ENCODE data around the gene RPS5.

The RPS5 gene

DNA sequence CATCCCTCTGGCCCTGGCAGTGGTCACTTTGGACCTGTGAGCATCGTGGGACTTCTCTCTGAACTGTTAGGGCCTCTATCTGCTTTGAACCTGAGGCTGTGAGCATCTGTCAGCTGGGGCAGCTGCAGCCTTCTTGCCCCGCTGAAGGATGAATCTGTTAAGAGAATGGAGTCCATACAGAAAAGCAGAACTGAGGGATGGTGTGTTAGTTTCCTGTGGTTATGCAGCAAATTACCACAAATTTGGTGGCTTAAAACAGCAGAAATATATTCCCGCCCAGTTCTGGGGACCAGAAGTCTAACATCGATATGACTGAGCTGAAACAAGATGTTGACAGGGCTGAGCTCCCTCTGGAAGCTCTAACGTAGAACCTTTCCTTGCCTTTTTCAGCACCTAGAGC is 22.9 kb upstream of the RPS5 start:
- H3K23ac ChIP-seq (ENCODE audit: low read length): no peak overlapping the region
- H3K36me3 ChIP-seq (ENCODE audit: control insufficient read depth in 1 of 2, insufficient read depth in 2 of 2, low read length in 2 of 2): peaks cover 7 to 8% of the 10 kb centered on the region in 2 experiments
- no peak overlapping the region for H3K4me3 ChIP-seq (ENCODE audit: low read depth, low read length)
- no peak overlapping the region for H2AK5ac ChIP-seq (ENCODE audit: low read length)
- peaks cover 3 to 4% of the 10 kb centered on the region in 2 experiments for H3K4me1 ChIP-seq (ENCODE audit: control insufficient read depth in 1 of 2, insufficient read depth in 2 of 2, low read length in 2 of 2)
- H3K4me2 ChIP-seq (ENCODE audit: low read length): no peak overlapping the region
- H3K9me3 ChIP-seq (ENCODE audit: insufficient read depth, low read depth, low read length): no peaks in the 10 kb centered on the region
- H3K14ac ChIP-seq (ENCODE audit: low read length): no peak overlapping the region
- H3K18ac ChIP-seq (ENCODE audit: low read length): no peak overlapping the region
- no peak overlapping the region for H2BK120ac ChIP-seq (ENCODE audit: insufficient read depth, low read length, poor library complexity)
- H2AFZ ChIP-seq (ENCODE audit: insufficient read depth, low read length, poor library complexity): no peak overlapping the region
- H3K79me1 ChIP-seq (ENCODE audit: low read length): peaks cover 12% of the 10 kb centered on the region
- H4K8ac ChIP-seq (ENCODE audit: low read depth, low read length): no peak overlapping the region
- H3K27ac ChIP-seq (ENCODE audit: low read depth, low read length): no peak overlapping the region
- no peak overlapping the region for H4K91ac ChIP-seq (ENCODE audit: low read depth, low read length)
- no peaks in the 10 kb centered on the region for H3K27me3 ChIP-seq (ENCODE audit: insufficient read depth, low read length)
- DNase-seq: no peak
- no peak overlapping the region for H3K4ac ChIP-seq (ENCODE audit: low read depth, low read length)
- no peak overlapping the region for H2BK5ac ChIP-seq (ENCODE audit: low read depth, low read length, poor library complexity)
- H3K9ac ChIP-seq (ENCODE audit: low read length): no peak overlapping the region
- no peak overlapping the region for H4K12ac ChIP-seq (ENCODE audit: low read depth, low read length)
- H3K79me2 ChIP-seq (ENCODE audit: control insufficient read depth, insufficient read depth, low read length, poor library complexity): peaks cover 4% of the 10 kb centered on the region
- WGBS (ENCODE audit: extremely low coverage, insufficient coverage, insufficient read length): no CpG with 5 or more reads among the region's 5 CpGs
- no peak overlapping the region for H2BK12ac ChIP-seq (ENCODE audit: low read length)

DNA sequence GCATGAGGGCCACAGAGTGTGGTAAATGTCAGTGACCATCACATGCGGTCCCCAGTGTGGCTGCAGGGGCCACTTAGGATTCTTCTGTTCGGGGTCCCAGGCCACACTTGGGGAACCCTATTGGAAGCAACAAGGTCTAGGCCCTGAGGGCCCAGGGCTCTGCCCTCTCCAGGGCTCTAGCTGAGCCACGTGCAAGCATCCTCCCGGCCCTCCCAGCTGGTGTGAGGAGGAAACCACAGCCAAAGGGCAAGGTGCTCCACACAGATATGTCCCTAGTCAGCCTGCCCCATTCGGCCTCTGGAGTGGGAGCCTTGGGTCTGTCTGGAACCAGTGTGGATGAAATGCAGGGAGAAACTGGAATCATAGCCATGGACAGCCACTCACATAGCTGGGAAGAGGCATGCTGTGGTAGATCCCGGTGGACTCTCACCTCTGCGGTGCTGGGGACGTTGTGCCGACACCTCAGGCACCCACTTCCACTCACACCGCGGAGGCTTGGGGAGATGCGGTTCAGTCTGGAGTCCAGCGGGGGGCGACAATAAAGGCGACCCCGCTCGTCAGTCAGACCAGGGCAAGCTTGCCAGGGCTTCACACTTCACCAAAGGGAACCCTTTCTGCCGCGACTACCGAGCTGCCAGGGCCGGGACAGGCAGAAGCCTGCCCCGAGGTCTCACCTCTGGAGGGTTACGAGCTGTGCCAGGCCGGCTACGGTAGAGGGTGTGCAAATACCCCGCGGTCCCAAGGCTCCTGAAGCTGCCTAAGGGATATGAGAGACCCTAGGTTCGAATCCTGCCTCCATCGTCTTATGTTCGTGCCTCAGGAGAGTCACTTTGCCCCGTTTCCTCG is 20.3 kb upstream of the RPS5 start:
- Histone ChIP-seq H3K4me2 (ENCODE audit: low read length) (no peak overlapping the region), H2AFZ (ENCODE audit: insufficient read depth, low read length, poor library complexity) (no peak overlapping the region), H4K8ac (ENCODE audit: low read depth, low read length) (no peak overlapping the region), H3K4me1 (ENCODE audit: control insufficient read depth in 1 of 2, insufficient read depth in 2 of 2, low read length in 2 of 2) (peaks cover under 1 to 2% of the 10 kb centered on the region in 2 experiments), H3K4ac (ENCODE audit: low read depth, low read length) (no peak overlapping the region), H3K79me1 (ENCODE audit: low read length) (peaks cover 10% of the 10 kb centered on the region), H2BK12ac (ENCODE audit: low read length) (no peak overlapping the region), H2AK5ac (ENCODE audit: low read length) (no peak overlapping the region), H3K18ac (ENCODE audit: low read length) (no peak overlapping the region), H3K14ac (ENCODE audit: low read length) (no peak overlapping the region), H3K79me2 (ENCODE audit: control insufficient read depth, insufficient read depth, low read length, poor library complexity) (peaks cover 4% of the 10 kb centered on the region), H2BK120ac (ENCODE audit: insufficient read depth, low read length, poor library complexity) (no peak overlapping the region), H3K9ac (ENCODE audit: low read length) (no peak overlapping the region), H3K23ac (ENCODE audit: low read length) (no peak overlapping the region), H3K27me3 (ENCODE audit: insufficient read depth, low read length) (no peaks in the 10 kb centered on the region), H3K36me3 (ENCODE audit: control insufficient read depth in 1 of 2, insufficient read depth in 2 of 2, low read length in 2 of 2) (peaks cover 7 to 8% of the 10 kb centered on the region in 2 experiments), H2BK5ac (ENCODE audit: low read depth, low read length, poor library complexity) (no peak overlapping the region), H4K12ac (ENCODE audit: low read depth, low read length) (no peak overlapping the region), H3K27ac (ENCODE audit: low read depth, low read length) (no peak overlapping the region), H4K91ac (ENCODE audit: low read depth, low read length) (no peak overlapping the region), H3K9me3 (ENCODE audit: insufficient read depth, low read depth, low read length) (no peaks in the 10 kb centered on the region), H3K4me3 (ENCODE audit: low read depth, low read length) (no peak overlapping the region)
- no CpG with 5 or more reads among the region's 32 CpGs for WGBS (ENCODE audit: extremely low coverage, insufficient coverage, insufficient read length)
- DNase-seq: no peak

DNA sequence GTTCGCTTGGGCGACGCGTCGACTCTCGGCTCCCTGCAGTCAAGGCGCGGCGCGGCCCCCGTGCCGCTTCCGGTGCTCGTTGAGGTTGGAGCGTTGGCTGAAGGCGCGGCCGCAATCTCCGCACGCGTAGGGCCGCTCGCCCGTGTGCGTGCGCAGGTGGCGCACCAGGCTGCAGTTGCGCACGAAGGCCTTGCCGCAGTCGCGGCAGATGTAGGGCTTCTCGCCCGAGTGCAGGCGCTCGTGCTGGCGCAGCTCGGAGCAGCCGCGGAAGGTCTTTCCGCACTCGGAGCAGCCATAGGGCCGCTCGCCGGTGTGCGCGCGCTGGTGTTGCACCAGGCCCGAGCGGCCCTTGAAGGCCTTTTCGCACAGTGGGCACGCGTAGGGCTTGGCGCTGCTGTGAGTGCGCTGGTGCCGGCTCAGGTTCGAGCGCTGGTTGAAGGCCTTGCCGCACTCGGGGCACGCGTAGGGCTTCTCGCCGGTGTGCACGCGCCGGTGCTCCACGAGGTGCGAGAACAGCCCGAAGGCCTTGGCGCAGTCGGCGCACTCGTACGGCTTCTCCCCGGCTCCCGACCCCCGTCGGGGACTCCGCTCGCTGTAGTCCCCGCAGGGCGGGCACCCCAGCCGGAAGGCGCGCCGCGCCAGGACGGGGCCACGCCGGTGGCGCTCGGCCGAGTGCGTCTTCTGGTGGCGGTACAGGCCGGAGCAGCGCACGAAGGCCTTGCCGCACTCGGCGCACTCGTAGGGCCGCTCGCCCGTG is 19.2 kb upstream of the RPS5 start:
- Histone ChIP-seq H3K79me1 (ENCODE audit: low read length) (peaks cover 1% of the 10 kb centered on the region), H3K79me2 (ENCODE audit: control insufficient read depth, insufficient read depth, low read length, poor library complexity) (no peaks in the 10 kb centered on the region), H4K91ac (ENCODE audit: low read depth, low read length) (no peak overlapping the region), H3K36me3 (ENCODE audit: control insufficient read depth in 1 of 2, insufficient read depth in 2 of 2, low read length in 2 of 2) (peaks cover 7 to 8% of the 10 kb centered on the region in 2 experiments), H3K9ac (ENCODE audit: low read length) (no peak overlapping the region), H4K8ac (ENCODE audit: low read depth, low read length) (no peak overlapping the region), H3K27ac (ENCODE audit: low read depth, low read length) (no peak overlapping the region), H3K4me2 (ENCODE audit: low read length) (no peak overlapping the region), H3K9me3 (ENCODE audit: insufficient read depth, low read depth, low read length) (no peaks in the 10 kb centered on the region), H2AK5ac (ENCODE audit: low read length) (no peak overlapping the region), H2BK5ac (ENCODE audit: low read depth, low read length, poor library complexity) (no peak overlapping the region), H3K4me1 (ENCODE audit: control insufficient read depth in 1 of 2, insufficient read depth in 2 of 2, low read length in 2 of 2) (peaks cover 3 to 6% of the 10 kb centered on the region in 2 experiments), H3K23ac (ENCODE audit: low read length) (no peak overlapping the region), H3K4me3 (ENCODE audit: low read depth, low read length) (no peak overlapping the region), H2BK120ac (ENCODE audit: insufficient read depth, low read length, poor library complexity) (no peak overlapping the region), H4K12ac (ENCODE audit: low read depth, low read length) (no peak overlapping the region), H3K4ac (ENCODE audit: low read depth, low read length) (no peak overlapping the region), H3K14ac (ENCODE audit: low read length) (no peak overlapping the region), H3K18ac (ENCODE audit: low read length) (no peak overlapping the region), H2AFZ (ENCODE audit: insufficient read depth, low read length, poor library complexity) (no peak overlapping the region), H2BK12ac (ENCODE audit: low read length) (no peak overlapping the region), H3K27me3 (ENCODE audit: insufficient read depth, low read length) (no peaks in the 10 kb centered on the region)
- no CpG with 5 or more reads among the region's 106 CpGs for WGBS (ENCODE audit: extremely low coverage, insufficient coverage, insufficient read length)
- DNase-seq: no peak

DNA sequence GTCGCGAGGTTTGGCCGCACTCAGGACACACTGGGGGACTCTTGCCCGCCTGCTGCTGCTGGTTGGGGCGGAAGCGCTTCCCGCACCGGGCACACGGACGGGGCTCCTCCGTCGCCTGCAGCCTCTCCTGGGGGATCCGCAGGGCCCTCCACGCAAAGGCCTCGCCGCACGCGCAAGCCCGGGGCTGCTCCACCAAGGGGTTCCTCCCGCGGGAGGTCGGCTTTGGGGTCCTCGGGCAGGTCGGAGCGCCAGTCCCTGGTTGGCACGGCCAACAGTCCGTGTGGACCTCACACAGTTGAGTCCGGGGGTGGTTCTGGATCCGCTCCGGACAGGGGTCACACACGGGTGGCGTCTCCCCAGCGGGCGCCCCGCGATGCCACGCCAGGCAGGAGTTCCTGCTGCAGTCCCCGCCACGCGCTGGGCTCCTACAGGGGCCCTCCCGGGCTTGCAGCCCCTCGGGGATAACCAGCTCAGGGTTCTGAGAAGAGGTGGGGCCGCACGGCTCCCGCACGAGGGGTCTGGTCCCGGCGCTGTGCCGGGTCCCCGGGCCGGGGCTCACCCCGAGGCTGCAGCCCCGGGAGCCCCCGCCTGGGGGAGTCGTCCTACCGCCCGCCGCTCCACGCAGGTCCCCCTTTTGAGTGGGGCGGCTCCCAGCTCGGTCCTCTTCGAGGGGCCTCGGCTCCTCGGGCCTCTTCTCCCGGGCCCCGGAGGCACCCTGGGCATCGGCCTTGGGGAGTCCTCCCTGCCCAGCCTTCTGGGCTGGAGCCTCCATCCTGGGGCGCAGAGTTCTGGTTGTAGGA is 18.3 kb upstream of the RPS5 start:
- Histone ChIP-seq H3K4me2 (ENCODE audit: low read length) (no peak overlapping the region), H3K9me3 (ENCODE audit: insufficient read depth, low read depth, low read length) (no peaks in the 10 kb centered on the region), H4K12ac (ENCODE audit: low read depth, low read length) (no peak overlapping the region), H3K79me2 (ENCODE audit: control insufficient read depth, insufficient read depth, low read length, poor library complexity) (no peaks in the 10 kb centered on the region), H3K36me3 (ENCODE audit: control insufficient read depth in 1 of 2, insufficient read depth in 2 of 2, low read length in 2 of 2) (peaks cover 7 to 8% of the 10 kb centered on the region in 2 experiments), H3K4me3 (ENCODE audit: low read depth, low read length) (no peak overlapping the region), H2BK120ac (ENCODE audit: insufficient read depth, low read length, poor library complexity) (no peak overlapping the region), H3K23ac (ENCODE audit: low read length) (no peak overlapping the region), H3K14ac (ENCODE audit: low read length) (no peak overlapping the region), H4K91ac (ENCODE audit: low read depth, low read length) (no peak overlapping the region), H4K8ac (ENCODE audit: low read depth, low read length) (no peak overlapping the region), H3K9ac (ENCODE audit: low read length) (no peak overlapping the region), H3K18ac (ENCODE audit: low read length) (no peak overlapping the region), H2AK5ac (ENCODE audit: low read length) (no peak overlapping the region), H3K27me3 (ENCODE audit: insufficient read depth, low read length) (no peaks in the 10 kb centered on the region), H3K4ac (ENCODE audit: low read depth, low read length) (no peak overlapping the region), H2BK5ac (ENCODE audit: low read depth, low read length, poor library complexity) (no peak overlapping the region), H3K4me1 (ENCODE audit: control insufficient read depth in 1 of 2, insufficient read depth in 2 of 2, low read length in 2 of 2) (peaks cover 3 to 9% of the 10 kb centered on the region in 2 experiments), H2BK12ac (ENCODE audit: low read length) (no peak overlapping the region), H2AFZ (ENCODE audit: insufficient read depth, low read length, poor library complexity) (no peak overlapping the region), H3K79me1 (ENCODE audit: low read length) (no peaks in the 10 kb centered on the region), H3K27ac (ENCODE audit: low read depth, low read length) (no peak overlapping the region)
- DNase-seq: no peak
- no CpG with 5 or more reads among the region's 68 CpGs for WGBS (ENCODE audit: extremely low coverage, insufficient coverage, insufficient read length)

Data from trophoblast cell (in vitro differentiated cells and primary cell).